GM10248 (cell line): Measurements from ENCODE around the gene MAN2C1.

ENCODE experiments used
- CTCF ChIA-PET: fragments of 300-600 bp; sonication (Branson Sonifier 250); formaldehyde crosslinking; extraction: SDS; loops from one replicate; lab custom pipeline; 2021; ENCODE audit warnings: antibody characterized with exemption; lab: Yijun Ruan, JAX
- POLR2A ChIA-PET: fragments of 350-650 bp; sonication (Branson Sonifier 250); formaldehyde crosslinking; extraction: SDS; loops from one replicate; lab custom pipeline; 2020; ENCODE audit warnings: antibody characterized with exemption; lab: Yijun Ruan, JAX
- DNase-seq: peaks from one replicate; pipeline ENCODE4 v3.0.0; 2012; ENCODE audit errors: extremely low spot score
- CTCF ChIP-seq: IDR thresholded peaks from 2 replicates; pipeline ENCODE4 v1.5.1; 2012; ENCODE audit warnings: mild to moderate bottlenecking, low read depth; ENCODE audit errors: extremely low read depth, missing control alignments, control extremely low read depth

MAN2C1 gene

DNA sequence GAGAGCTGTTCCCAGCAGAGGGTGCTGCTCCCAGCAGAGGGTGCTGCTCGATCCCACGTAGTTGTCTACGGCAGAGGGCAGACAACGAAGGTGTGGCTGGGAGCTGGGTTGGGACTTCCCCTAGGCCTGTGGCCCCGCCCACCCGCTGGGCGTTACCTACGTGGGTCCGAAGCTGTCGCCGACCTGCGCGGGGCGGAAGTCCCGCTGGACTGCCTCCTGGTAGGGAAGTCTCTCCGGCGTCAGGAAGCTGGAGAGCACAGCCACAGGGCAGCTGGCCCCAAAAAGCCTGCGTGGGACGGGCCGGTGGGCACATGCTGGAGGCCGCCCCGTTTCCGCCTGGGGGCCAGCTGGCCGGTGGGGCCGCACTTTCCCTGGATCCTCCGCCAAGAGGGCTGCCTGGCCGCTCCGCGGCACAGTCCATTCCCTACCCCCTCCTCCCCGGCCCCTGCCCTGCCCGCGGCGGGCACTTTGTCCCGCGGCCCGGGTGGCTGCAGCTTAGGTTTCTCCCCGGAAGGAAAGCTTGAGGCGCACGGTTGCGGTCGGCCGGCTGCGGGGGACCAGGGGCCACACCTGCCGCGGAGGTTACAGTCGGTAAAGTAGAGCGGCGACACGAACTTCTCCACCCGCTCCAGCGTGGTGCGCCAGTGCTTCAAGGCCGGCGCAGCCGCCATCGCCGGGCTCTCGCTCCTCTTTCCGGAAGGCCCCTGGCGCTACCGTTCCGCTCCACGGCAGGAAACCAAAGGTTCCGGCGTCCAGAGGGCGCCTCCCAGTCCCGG is at the start of gene MAN2C1:
TSS of gene MAN2C1 (minus strand) at position 695 of the 776 bp plus-strand sequence. CDS start at position 671, 24 bp downstream.
- DNase-seq = peak; percentile 97
- ChIA-PET POLR2A (interaction anchor here (0.6 to 2.8 kb wide), 13 partner anchors 15 to 506 kb away, joined by 3 to 23 read pairs (median 4); partner anchors contain the start of genes IMP3, PTPN9, SIN3A and SNX33), CTCF (interaction anchor here (0.6 to 4.5 kb wide), 46 partner anchors 8 to 434 kb away, joined by 3 to 47 read pairs (median 5); partner anchors contain the start of genes IMP3, NEIL1, SIN3A and SNUPN)
- peak; percentile 75 for TF ChIP-seq CTCF

GRCh38 chr15:75416584-75416983 is 48.2 kb upstream of the MAN2C1 start:
- no peak for TF ChIP-seq CTCF
- ChIA-PET CTCF (no interaction called here), POLR2A (no interaction called here)
- DNase-seq = no peak

DNA sequence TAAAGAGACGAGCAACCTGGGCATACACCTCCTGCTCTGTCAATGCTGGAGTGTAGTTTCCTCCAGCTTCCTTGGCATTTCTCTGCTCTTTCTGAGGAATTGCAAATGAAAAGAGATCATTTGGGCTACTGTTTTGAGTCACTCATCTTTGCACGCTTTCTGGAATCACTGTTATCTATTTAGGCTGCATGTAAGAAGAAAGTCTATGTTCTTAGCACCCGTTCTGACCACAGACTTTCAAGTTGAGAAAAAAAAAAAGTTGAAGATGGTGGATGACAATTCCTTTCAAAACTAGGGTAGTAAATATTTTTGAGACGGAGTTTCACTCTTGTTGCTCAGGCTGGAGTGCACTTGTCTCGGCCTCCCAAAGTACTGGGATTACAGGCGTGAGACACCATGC is 41.8 kb upstream of the MAN2C1 start:
- ChIA-PET CTCF (no interaction called here), POLR2A (no interaction called here)
- no peak for DNase-seq
- no peak for TF ChIP-seq CTCF

DNA sequence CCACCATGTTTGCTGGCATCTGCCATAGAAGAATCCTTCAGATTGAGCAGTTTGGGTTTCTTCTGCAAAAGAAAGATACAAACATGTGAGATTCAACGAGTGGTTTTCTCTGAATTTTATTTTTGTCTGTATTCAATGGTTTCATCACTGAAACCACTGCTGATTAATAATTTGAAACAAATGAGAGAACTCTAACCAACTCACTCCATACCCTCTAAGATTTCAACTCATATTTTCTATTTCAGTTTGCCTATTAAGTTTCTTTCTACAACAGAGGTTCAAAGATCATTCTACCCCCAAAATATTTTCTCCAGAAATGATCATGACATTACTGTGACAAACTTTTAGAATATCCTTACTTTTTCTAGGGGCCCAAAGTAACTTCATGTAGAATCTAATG is 38.7 kb upstream of the MAN2C1 start:
- no peak for DNase-seq
- ChIA-PET POLR2A (no interaction called here), CTCF (interaction anchor here (1.2 kb wide), 1 partner anchor 39 kb away, joined by 5 read pairs; no protein-coding TSS in a partner anchor)
- TF ChIP-seq CTCF = no peak

- POLR2A ChIA-PET = no interaction called here
- TF ChIP-seq CTCF = no peak
- no peak for DNase-seq
- CTCF ChIA-PET = interaction anchor here (1.8 to 3.8 kb wide), 3 partner anchors 9 to 36 kb away, joined by 4 to 21 read pairs (median 6); partner anchors contain the start of gene MAN2C1
Measured at GRCh38 chr15:75403892-75404291, 35.5 kb upstream of the MAN2C1 start.

- ChIA-PET POLR2A (no interaction called here), CTCF (interaction anchor here (0.9 to 1.8 kb wide), 5 partner anchors 8 to 208 kb away, joined by 3 to 8 read pairs (median 4); no protein-coding TSS in a partner anchor)
- TF ChIP-seq CTCF = no peak
- DNase-seq = no peak
Measured at GRCh38 chr15:75397494-75397893, 29.1 kb upstream of the MAN2C1 start.
